Measurements from ENCODE around the gene SIL1.

GRCh38 chr5:138909734-138910133, 288.4 kb downstream of the SIL1 start:
- TF ChIP-seq CTCF (conservative IDR thresholded peaks at IDR 0.05; ENCODE audit: low read depth, low read length) (no peak), EZH2 (IDR thresholded peaks at IDR 0.05; ENCODE audit: borderline replicate concordance, low read depth, low read length, poor library complexity, severe bottlenecking) (no peak)
